T-helper 1 cell treated with Interleukin-12 subunit alpha and Interleukin-12 subunit beta and Interleukin-4 antibody, amounts not matched to agents 30 ng/mL and 1 ng/mL, for 36 hours (primary cell): Measurements from ENCODE around the gene GRAMD1A. TPM values are rescaled to one million over a fixed set of nuclear protein-coding genes. Genes with fewer than 3 reads are reported as not detected.
"Not testable (repeated sequence)": the region's sequence is repeated elsewhere in the genome, so short reads cannot be mapped to it uniquely, and the experiment has no call there.

Source experiments
- intact Hi-C: fragments of 100-400 bp; cut with micrococcal nuclease; formaldehyde crosslinking; loops from one replicate; pipeline ENCODE4 v1.15.1; 2024
- total RNA-seq: library from RNA; stranded (reverse); gene quantifications from 2 replicates; pipeline ENCODE4 v1.2.3, GENCODE V29; 2022

The GRAMD1A gene
- total RNA-seq, 1 donor from 2014 or later, result 76.6 TPM

GRCh38 chr19:35049456-35049855 lies 49.3 kb downstream of the GRAMD1A start:
- intact Hi-C loops, result no loop called here

- intact Hi-C loops, result not testable (repeated sequence)
Observed at GRCh38 chr19:35050662-35051061, 50.5 kb downstream of the GRAMD1A start.

- intact Hi-C loops, result not testable (repeated sequence)
Observed at GRCh38 chr19:35051268-35051667, 51.1 kb downstream of the GRAMD1A start.

- intact Hi-C loops, result no loop called here
Observed at GRCh38 chr19:35051796-35052195, 51.7 kb downstream of the GRAMD1A start.

- intact Hi-C loops, result no loop called here
Observed at GRCh38 chr19:35052599-35053190, 52.6 kb downstream of the GRAMD1A start.

- intact Hi-C loops, result no loop called here
Observed at GRCh38 chr19:35053667-35054293, 53.7 kb downstream of the GRAMD1A start.

GRCh38 chr19:35054626-35055025 lies 54.5 kb downstream of the GRAMD1A start:
- intact Hi-C loops, result no loop called here

- intact Hi-C loops, result no loop called here
Observed at GRCh38 chr19:35055715-35056179, 55.6 kb downstream of the GRAMD1A start.

GRCh38 chr19:35056513-35057063 lies 56.5 kb downstream of the GRAMD1A start:
- intact Hi-C loops, result no loop called here

GRCh38 chr19:35058370-35058769 lies 58.2 kb downstream of the GRAMD1A start:
- intact Hi-C loops, result no loop called here

- intact Hi-C loops, result no loop called here
Observed at GRCh38 chr19:35059006-35059798, 59.1 kb downstream of the GRAMD1A start.

- intact Hi-C loops, result no loop called here
Observed at GRCh38 chr19:35059799-35060091, 59.6 kb downstream of the GRAMD1A start.

GRCh38 chr19:35060160-35060855 lies 60.2 kb downstream of the GRAMD1A start:
- intact Hi-C loops, result no loop called here

- intact Hi-C loops, result no loop called here
Observed at GRCh38 chr19:35061583-35062373, 61.7 kb downstream of the GRAMD1A start.

- intact Hi-C loops, result no loop called here
Observed at GRCh38 chr19:35062942-35063341, 62.8 kb downstream of the GRAMD1A start.

GRCh38 chr19:35063940-35064818 lies 64.1 kb downstream of the GRAMD1A start:
- intact Hi-C loops, result no loop called here

- intact Hi-C loops, result no loop called here
Observed at GRCh38 chr19:35065574-35065973, 65.5 kb downstream of the GRAMD1A start.

GRCh38 chr19:35066121-35066520 lies 66.0 kb downstream of the GRAMD1A start:
- intact Hi-C loops, result loop anchor here (2.0 kb wide), 1 partner anchor 49 kb away; the partner anchor contains the start of gene FXYD3

GRCh38 chr19:35066691-35067563 lies 66.8 kb downstream of the GRAMD1A start:
- intact Hi-C loops, result loop anchor here (1.0 to 2.0 kb wide), 8 partner anchors 23 to 428 kb away; partner anchors contain the start of genes FXYD3 and LGI4
